ENCODE measurements around the gene CTSO. TPM values are rescaled to one million over a fixed set of nuclear protein-coding genes. Genes with fewer than 3 reads are reported as not detected.
"Not testable (repeated sequence)": the region's sequence is repeated elsewhere in the genome, so short reads cannot be mapped to it uniquely, and the experiment has no call there.

The CTSO gene
- total and polyA plus RNA-seq, 2 donors from 2014 or later: 22.9 to 40.3 TPM

DNA sequence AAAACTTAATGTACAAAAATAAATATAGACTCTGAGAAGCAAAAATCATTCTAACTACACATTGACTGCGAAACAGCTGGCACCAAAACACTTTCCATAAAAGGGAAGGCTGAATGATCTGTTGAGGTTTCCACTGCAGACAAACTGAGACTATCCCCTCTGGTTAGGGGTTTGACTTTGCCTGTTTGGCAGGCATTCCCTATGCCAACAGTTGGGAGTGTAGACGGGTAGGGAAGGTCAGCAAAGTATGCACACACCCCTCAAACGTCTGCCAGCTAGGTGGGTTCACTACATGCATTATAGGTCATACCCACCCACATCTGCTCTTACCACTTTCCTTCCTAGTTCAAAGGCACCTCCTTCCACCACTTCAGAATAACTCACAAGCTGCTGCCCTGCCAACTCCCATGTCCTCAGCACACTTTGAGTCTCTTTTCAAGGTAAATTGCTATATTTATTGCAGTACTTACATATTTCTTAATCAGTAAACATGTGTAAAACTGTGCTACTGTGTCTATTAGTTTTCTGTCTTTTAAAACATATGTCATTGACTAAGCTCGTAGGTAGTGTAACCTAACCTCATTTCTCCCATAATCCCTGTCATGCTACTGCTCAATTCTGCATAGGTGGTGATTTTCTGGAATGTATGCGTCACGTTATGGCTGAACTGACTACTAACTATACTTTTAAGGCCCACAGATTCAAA is 12.4 kb downstream of the CTSO start:
- Histone ChIP-seq H3K36me3 (ENCODE audit: control insufficient read depth in 2 of 3, insufficient read depth in 3 of 3, low read length in 3 of 3) (peaks cover 0 to 7% (median 0%) of the 10 kb centered on the region in 3 donors), H3K4me3 (ENCODE audit: low read length in 3 of 3) (no peak overlapping the region), H3K4me1 (ENCODE audit: control insufficient read depth in 2 of 3, insufficient read depth in 2 of 3, low read depth in 1 of 3, low read length in 3 of 3) (no peaks in the 10 kb centered on the region), H3K9ac (ENCODE audit: low read length in 3 of 3) (no peak overlapping the region), H3K27ac (ENCODE audit: low read depth in 2 of 2, low read length in 2 of 2) (no peak overlapping the region), H3K27me3 (ENCODE audit: control insufficient read depth, insufficient read depth, low read length) (no peaks in the 10 kb centered on the region), H3K9me3 (ENCODE audit: control insufficient read depth in 2 of 3, insufficient read depth in 1 of 3, low read length in 3 of 3) (no peaks in the 10 kb centered on the region)
- FAIRE-seq (no peak), DNase-seq (no peak)
- intact Hi-C loops (cut with DNase I): no loop called here
- TF ChIP-seq, protein P1, sequence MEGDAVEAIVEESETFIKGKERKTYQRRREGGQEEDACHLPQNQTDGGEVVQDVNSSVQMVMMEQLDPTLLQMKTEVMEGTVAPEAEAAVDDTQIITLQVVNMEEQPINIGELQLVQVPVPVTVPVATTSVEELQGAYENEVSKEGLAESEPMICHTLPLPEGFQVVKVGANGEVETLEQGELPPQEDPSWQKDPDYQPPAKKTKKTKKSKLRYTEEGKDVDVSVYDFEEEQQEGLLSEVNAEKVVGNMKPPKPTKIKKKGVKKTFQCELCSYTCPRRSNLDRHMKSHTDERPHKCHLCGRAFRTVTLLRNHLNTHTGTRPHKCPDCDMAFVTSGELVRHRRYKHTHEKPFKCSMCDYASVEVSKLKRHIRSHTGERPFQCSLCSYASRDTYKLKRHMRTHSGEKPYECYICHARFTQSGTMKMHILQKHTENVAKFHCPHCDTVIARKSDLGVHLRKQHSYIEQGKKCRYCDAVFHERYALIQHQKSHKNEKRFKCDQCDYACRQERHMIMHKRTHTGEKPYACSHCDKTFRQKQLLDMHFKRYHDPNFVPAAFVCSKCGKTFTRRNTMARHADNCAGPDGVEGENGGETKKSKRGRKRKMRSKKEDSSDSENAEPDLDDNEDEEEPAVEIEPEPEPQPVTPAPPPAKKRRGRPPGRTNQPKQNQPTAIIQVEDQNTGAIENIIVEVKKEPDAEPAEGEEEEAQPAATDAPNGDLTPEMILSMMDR (IDR thresholded peaks at IDR 0.05; ENCODE audit: borderline replicate concordance, extremely low read depth, insufficient read depth): no peak

DNA sequence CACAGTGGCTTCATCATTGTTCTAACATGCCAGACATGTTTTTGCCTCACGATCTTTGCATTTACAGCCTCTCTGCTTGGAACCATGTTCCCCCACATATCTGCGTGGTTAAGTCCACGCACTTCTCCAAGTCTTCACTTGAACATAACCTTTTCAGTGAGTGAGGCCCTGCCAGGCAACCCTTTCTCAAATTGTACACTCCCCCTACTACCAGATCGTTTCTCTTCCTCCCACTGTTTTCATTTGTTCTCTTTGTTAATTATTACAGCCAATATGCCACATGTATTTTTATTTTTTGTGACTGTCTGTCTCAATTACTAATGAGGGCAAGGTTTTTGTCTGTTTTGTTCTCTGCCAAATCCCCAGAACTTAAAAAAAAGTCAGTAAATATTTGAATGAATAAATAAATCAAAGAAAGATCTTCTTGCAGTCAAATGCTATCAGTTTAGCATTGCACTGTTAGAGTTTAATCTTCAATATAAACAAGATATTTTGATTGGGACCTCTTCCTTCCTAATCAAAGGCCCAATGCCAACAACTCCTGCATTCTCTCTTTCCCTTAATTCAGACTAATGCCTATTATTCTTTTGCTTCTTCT is 18.2 kb downstream of the CTSO start:
- FAIRE-seq: no peak
- H3K27ac ChIP-seq (ENCODE audit: low read depth in 2 of 2, low read length in 2 of 2): no peak overlapping the region
- no peaks in the 10 kb centered on the region for H3K36me3 ChIP-seq (ENCODE audit: control insufficient read depth in 2 of 3, insufficient read depth in 3 of 3, low read length in 3 of 3)
- TF ChIP-seq, protein P1 (IDR thresholded peaks at IDR 0.05; ENCODE audit: borderline replicate concordance, extremely low read depth, insufficient read depth): no peak
- intact Hi-C loops (cut with DNase I): loop anchor here (10.0 kb wide), 1 partner anchor 111 kb away; no protein-coding TSS in a partner anchor
- no peak overlapping the region for H3K9ac ChIP-seq (ENCODE audit: low read length in 3 of 3)
- no peak overlapping the region for H3K4me3 ChIP-seq (ENCODE audit: low read length in 3 of 3)
- H3K4me1 ChIP-seq (ENCODE audit: control insufficient read depth in 2 of 3, insufficient read depth in 2 of 3, low read depth in 1 of 3, low read length in 3 of 3): no peaks in the 10 kb centered on the region
- H3K9me3 ChIP-seq (ENCODE audit: control insufficient read depth in 2 of 3, insufficient read depth in 1 of 3, low read length in 3 of 3): no peaks in the 10 kb centered on the region
- H3K27me3 ChIP-seq (ENCODE audit: control insufficient read depth, insufficient read depth, low read length): no peaks in the 10 kb centered on the region
- DNase-seq: no peak

DNA sequence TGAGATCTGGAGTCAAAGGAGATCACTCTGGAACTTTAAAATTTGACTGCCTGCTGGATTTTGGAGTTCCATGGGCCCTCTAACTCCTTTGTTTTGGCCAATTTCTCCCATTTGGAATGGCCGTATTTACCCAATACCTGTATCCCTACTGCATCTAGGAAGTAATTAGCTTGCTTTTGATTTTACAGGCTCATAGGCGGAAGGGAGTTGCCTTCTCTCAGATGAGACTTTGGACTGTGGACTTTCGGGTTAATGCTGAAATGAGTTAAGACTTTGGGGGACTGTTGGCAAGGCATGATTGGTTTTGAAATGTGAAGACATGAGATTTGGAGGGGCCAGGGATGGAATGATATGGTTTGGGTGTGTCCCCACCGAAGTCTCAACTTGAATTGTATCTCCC is 19.0 kb downstream of the CTSO start:
- intact Hi-C loops (cut with DNase I): loop anchor here (10.0 kb wide), 1 partner anchor 110 kb away; no protein-coding TSS in a partner anchor
- H3K36me3 ChIP-seq (ENCODE audit: control insufficient read depth in 2 of 3, insufficient read depth in 3 of 3, low read length in 3 of 3); H3K9ac ChIP-seq (ENCODE audit: low read length in 3 of 3); DNase-seq; H3K27ac ChIP-seq (ENCODE audit: low read depth in 2 of 2, low read length in 2 of 2); H3K4me3 ChIP-seq (ENCODE audit: low read length in 3 of 3); H3K27me3 ChIP-seq (ENCODE audit: control insufficient read depth, insufficient read depth, low read length); FAIRE-seq; H3K9me3 ChIP-seq (ENCODE audit: control insufficient read depth in 2 of 3, insufficient read depth in 1 of 3, low read length in 3 of 3); H3K4me1 ChIP-seq (ENCODE audit: control insufficient read depth in 2 of 3, insufficient read depth in 2 of 3, low read depth in 1 of 3, low read length in 3 of 3): not testable (repeated sequence)

DNA sequence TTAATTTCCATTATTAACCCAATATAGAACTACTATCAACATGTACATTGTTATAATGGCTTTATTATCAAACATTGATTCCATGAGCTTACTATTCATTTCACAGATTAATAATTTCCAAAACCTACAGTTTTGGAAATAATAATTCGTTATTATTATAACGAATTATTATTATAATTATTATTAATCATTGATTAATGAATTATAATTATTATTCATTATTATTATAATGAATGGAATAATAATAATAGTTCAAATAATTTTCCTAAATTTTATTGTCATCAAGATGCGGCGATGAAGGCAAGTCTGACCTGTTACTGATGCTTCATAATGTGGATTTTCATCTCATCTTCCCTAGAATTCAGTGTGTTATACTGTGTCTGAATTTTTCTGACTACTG is 22.0 kb downstream of the CTSO start:
- intact Hi-C loops (cut with DNase I): loop anchor here (10.0 kb wide), 1 partner anchor 107 kb away; no protein-coding TSS in a partner anchor
- peak; percentile 67 for FAIRE-seq
- Histone ChIP-seq H3K27ac (ENCODE audit: low read depth in 2 of 2, low read length in 2 of 2) (no peak overlapping the region), H3K36me3 (ENCODE audit: control insufficient read depth in 2 of 3, insufficient read depth in 3 of 3, low read length in 3 of 3) (peaks cover 0 to 3% (median 3%) of the 10 kb centered on the region in 3 donors), H3K9me3 (ENCODE audit: control insufficient read depth in 2 of 3, insufficient read depth in 1 of 3, low read length in 3 of 3) (no peaks in the 10 kb centered on the region), H3K4me3 (ENCODE audit: low read length in 3 of 3) (no peak overlapping the region), H3K9ac (ENCODE audit: low read length in 3 of 3) (no peak overlapping the region), H3K27me3 (ENCODE audit: control insufficient read depth, insufficient read depth, low read length) (no peaks in the 10 kb centered on the region), H3K4me1 (ENCODE audit: control insufficient read depth in 2 of 3, insufficient read depth in 2 of 3, low read depth in 1 of 3, low read length in 3 of 3) (no peaks in the 10 kb centered on the region)
- DNase-seq: no peak
- TF ChIP-seq, protein P1 (IDR thresholded peaks at IDR 0.05; ENCODE audit: borderline replicate concordance, extremely low read depth, insufficient read depth): no peak

All from kidney (tissue), 14 donors.